DMS53 treated with DMSO at 0.1 percent for 48 hours (cell line): Measurements from ENCODE around the gene SHC2.
"Not testable (repeated sequence)": the region's sequence is repeated elsewhere in the genome, so short reads cannot be mapped to it uniquely, and the experiment has no call there.

Experiments
- DNase-seq: peaks from one replicate; lab custom pipeline; 2025; ENCODE audit not compliant: unreplicated experiment; lab: John Stamatoyannopoulos, UW

The SHC2 gene

DNA sequence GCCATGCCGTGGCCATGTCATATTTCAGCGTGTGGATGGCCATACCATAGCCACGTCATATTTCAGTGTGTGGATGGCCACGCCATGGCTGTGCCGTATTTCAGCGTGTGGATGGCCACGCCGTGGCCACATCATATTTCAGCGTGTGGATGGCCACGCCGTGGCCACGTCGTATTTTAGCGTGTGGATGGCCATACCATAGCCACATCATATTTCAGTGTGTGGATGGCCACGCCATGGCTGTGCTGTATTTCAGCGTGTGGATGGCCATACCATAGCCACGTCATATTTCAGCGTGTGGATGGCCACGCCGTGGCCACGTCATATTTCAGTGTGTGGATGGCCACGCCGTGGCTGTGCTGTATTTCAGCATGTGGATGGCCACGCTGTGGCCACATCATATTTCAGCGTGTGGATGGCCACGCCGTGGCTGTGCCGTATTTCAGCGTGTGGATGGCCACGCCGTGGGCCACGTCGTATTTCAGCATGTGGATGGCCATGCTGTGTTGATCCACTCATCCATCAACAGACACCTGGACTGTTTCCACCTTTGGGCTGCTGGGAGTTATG, 9.8 kb downstream of the SHC2 start:
- not testable (repeated sequence) for DNase-seq

DNA sequence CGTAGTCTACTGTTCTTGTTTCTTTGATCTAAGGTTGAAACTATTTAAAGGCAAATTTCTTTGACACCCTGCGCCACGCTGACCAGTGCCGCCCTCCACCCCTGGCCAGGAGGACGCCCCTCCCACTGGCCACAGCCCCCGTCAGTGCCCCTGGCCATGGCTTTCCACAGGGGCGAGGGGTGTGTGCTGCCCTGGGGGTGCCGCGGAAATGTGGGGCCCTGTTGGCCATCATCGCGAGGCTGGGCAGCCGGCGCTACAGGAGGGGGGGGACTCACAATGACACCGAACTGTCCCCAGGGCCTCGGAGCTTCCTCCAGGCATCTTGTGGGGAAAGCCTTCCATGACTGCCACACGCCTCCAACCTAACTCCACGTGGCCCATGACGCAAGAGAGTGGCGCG, 10.9 kb downstream of the SHC2 start:
- no peak for DNase-seq

DNA sequence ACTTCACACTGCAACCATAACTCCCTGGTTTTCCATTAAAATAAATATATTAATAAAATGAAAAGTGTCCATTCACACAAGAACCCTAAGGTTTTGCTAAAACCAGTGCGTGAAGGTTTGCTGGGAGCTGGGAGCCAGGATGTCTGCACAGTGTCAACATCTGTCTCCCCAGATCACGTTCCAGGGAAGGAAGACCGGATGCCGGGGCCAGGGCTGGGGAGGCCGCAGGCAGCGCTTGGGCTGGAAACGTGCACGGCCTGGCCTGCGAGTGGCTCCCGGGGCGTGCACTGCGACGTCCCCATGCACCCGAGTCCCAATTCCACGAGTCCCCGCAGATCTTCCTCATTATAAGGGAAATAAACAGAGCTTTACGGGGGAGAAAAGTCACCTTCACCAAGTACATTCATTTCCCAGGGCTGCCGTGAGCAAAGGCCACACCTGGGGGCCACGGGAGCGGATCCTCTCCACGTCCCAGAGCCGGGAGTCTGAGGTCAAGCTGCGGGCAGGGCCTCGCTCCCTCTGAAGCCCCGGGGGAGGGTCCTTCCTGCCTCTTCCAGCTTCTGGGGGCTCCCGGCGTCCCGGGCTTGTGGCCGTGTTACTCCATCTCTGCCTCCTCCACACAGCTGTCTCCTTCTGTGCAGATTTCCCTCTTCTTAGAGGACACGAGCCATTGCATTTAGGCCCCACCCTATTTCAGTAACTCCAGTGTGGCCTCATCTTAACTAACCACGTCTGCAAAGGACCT, 12.8 kb downstream of the SHC2 start:
- DNase-seq: no peak

DNA sequence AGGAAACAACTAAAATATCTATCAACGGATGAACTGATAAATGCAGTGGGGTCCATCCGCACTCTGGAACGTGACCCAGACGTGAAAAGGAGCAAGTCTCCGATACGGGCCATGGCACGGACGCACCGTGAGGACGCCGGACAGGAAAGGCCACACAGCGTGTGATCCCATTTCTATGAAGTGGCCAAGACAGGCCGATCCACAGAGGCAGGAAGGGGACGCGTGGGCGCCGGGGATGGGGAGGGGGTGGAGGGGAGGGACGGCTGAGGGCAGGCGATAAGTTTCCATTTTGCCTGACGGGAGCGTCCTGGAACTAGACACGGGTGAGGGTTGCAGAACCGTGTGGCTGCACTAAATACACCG, 13.8 kb downstream of the SHC2 start:
- no peak for DNase-seq

DNA sequence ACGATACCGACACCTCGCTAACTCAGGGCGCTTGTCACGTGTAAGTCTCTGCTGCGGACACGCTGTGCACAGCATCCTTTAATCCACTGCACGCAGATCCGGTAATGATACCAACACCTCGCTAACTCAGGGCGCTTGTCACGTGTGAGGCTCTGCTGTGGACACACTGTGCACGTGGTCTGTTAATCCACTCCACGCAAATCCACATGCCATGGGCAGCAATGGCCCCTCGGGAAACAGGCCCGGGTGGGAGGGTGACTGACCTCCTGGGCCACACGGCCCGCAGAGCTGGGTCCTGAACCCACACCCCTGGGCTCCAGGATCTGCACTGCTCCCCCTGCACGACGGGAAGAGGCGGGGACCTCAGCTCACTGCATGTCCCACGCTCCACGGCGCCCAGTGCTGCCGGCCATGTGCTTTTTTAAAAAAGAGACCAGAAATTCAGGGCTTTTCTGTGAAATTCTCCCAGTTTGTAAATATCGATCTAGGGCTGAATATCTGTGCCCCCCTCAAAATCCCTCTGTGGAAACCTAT, 16.1 kb downstream of the SHC2 start:
- DNase-seq: no peak

DNA sequence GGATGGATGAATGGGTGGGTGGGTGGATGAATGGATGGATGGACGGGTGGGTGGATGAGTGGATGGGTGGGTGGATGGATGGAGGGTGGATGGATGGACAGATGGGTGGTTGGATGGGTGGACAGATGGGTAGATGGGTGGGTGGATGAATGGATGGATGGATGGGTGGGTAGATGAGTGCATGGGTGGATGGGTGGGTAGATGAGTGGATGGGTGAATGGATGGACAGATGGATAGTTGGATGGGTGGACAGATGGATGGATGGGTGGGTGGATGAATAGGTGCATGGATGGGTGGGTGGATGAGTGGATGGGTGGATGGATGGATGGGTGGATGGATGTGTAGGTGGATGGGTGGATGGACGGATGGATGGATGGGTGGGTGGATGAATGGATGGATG, 17.8 kb downstream of the SHC2 start:
- DNase-seq: no peak

DNA sequence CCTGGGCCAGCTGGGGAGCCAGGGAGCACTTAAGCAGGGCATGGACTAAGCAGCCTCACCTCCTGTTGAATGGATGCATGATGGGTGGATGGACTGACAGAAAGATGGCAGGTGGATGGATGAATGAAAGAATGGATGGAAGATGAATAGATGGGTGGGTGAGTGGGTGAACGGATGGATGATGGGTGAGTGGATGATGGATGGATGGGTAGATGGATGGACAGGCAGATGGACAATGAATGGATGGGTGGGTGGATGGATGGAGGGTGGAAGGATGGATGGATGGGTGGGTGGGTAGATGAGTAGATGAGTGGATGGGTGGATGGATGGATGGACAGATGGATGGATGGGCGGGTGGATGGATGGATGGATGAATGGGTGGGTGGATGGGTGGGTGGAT, 18.7 kb downstream of the SHC2 start:
- DNase-seq: no peak

DNA sequence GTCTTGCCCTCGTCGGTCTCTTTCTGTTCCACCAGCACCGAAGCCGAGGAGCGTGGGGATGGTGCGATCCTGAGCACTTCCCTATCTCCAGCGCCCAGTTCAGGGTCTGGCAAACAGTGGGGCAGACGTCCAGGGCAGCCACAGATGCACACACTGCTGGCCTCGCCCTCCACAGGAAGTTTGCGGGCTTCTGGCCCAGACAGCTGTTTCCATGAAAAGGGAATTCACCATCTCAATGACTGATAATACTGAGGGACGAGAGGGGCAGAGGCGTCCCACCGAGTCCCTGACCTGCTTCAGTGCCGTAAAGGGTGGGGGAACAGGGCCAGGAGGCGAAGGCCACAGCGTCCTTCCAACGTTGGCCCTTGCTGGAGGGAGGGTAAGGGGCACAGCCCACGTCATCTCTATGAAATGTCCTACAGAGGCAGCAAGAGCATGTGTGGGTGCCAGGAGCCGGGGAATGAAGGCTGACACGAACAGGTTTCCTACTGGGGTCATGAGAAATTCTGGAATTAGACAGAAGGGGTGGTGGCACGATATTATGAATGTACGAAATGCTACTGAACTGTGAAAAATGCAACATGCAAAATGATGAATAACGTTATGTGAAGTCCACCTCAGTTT, 19.5 kb downstream of the SHC2 start:
- no peak for DNase-seq

DNA sequence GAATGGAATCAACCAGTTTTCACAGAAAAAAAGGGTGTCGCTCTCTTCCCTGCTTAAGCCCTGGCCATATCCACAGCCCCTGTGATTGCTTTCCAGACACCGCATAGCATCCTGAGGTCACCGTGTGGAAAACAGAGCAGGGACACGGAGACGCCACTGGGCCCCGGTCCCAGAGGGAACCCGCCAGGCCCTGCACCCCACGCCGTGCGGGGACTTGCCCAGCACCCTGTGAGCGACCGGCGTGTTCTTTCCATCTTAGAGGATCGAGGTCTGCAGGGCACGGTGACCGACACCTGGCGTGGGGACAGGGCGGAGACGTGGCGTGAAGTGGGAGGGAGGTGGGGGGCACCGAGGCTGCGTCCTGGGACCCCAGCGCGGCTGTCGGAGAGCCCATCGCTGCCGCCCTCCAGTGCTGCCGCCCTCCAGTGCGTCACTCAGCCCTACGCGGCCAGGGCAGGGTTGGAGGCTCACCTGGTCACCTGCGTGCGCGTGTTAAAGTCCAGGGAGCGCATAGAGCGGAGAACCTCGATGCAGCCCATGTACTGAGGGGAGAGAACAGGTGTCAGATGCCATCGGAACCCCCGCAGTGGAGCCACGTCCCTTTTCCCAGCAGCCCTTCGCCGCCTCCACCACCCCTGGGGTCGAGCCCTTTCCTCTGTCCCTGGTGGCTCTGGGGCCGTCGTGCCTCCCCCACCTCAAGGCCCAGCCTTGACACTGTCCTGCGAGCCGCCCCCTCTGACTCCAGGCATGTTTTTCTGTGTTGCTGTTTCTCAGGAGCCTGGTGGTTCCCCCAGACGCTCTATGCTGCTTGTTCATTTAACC, 20.2 kb downstream of the SHC2 start:
- no peak for DNase-seq

DNA sequence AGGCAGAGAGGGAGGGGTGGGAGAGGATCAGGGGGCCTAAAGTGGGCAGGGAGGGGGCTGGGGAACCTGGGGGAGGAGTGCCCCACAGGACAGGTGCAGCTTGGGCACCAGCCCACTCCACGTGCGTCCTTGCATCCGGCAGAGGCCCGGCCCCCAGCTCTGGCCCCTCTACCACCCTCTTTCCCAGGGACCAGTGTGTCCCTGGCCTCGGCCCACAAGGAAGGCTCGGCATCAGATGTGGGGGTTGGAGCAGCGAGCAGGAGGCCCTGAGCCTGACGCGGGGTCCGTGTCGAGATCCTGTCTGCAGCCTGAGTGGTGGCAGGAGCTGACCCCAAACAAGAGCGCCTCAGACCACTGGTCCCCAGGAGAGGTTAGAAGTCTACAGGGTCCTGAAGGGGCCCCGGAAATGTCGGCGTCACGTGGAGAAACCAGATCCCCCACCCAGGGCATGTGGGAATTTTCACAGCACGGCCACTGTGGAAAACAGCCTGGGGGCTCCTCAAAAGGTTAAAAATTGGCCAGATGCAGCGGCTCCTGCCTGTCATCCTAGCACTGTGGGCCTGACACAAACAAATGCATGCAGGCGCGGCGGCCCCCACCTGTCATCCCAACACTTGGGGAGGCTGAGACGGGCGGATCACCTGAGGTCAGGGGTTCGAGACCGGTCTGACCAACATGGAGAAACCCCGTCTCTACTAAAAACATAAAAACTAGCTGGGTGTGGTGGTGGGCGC, 21.5 kb downstream of the SHC2 start:
- DNase-seq: no peak

DNA sequence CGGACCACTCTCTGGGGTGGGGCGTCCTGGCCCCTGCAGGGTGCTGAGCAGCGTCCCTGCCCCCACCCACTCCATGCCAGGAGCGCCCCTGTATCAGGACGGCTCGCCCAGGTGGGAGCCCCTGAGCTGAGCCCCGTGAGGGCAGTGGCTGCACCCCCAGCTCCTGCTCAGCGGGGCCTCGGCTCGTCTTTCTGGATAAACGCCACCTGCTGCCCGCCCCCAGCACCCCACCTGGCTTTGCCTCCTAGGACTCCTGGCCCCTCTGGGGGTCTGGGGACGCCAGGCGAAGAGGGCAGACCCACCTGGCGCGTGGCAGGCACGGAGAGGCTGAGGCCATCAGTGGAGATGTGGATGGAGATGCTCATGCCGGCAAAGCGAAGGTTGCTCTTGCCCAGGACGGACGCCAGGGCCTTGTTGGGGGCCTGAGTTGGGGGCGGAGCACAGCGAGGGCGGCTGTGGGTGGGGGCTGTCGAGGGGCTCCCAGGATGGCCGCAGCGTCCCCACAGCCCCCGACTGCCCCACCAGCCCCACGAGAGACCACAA, 22.3 kb downstream of the SHC2 start:
- no peak for DNase-seq

DNA sequence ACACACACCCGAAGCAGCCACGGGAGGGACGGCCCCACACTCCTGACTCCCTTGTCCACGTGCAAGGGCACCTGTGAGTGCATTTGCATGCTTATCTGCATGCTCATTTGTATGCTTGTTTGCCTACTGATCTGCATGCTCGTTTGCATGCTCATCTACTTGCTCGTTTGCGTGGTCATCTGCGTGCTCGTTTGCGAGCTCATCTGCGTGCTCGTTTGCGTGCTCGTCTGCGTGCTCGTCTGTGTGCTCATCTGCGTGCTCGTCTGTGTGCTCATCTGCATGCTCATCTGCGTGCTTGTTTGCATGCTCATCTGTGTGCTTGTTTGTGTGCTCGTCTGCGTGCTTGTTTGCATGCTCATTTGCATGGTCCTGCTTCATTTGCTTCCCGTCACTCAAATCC, 23.8 kb downstream of the SHC2 start:
- no peak for DNase-seq

DNA sequence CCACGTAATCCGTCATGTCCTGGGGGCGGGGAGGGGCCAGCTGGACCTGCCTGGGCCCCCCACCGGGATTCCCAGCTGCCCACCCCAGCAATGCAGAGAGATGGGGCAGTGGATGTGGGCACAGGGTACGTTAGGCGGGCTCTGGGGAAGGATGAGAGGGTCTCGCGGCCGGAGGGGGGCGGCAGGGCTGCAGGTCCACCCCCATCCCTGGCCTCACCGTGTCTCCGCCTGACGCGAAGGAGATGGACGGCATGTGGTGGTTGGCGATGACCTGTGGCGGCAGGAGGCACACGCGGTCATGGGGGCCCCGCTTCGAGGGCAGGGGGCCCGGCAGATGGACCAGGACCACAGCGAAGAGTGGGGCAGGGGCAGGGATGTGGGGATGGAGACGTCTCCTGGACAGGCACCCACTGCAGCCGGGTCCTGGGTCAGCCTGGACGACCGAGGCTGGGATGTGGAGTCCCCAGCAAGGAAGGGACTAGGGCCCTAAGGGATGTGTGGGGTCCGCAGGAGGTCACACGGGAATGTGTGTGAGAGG, 24.4 kb downstream of the SHC2 start:
- no peak for DNase-seq

DNA sequence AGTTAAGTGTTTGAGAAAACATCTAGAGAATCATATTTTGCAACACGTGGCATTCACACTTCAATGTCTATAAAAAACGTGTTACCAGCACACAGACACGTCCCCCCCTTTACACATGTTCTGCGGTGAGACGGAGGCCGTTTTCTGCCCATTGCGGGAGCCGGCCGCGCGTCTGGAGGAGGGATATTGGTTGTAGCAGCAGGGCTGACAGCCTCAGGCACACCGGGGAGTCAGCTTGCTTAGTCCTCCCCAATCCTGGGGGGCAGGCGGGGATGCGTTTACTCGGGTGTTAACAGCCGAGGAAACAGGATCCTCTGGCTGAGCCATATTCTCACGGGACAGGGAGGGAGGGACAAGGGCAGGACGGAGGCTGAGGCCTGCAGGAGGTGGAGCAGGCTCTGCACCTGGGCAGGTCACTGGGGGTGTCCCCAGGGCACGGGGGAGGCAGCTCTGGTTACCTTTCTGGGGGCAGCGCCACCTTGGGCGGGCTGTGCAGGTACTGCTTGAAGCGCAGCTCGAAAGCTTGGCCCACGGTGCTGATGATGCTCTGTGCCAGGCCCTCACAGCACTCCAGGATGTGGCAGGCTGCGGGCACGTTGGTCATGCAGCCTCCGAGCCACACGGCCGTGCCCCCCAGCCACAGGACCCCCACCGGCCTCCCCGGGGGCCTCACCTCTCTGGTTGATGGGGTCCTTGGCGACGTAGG, 25.0 kb downstream of the SHC2 start:
- DNase-seq: no peak

DNA sequence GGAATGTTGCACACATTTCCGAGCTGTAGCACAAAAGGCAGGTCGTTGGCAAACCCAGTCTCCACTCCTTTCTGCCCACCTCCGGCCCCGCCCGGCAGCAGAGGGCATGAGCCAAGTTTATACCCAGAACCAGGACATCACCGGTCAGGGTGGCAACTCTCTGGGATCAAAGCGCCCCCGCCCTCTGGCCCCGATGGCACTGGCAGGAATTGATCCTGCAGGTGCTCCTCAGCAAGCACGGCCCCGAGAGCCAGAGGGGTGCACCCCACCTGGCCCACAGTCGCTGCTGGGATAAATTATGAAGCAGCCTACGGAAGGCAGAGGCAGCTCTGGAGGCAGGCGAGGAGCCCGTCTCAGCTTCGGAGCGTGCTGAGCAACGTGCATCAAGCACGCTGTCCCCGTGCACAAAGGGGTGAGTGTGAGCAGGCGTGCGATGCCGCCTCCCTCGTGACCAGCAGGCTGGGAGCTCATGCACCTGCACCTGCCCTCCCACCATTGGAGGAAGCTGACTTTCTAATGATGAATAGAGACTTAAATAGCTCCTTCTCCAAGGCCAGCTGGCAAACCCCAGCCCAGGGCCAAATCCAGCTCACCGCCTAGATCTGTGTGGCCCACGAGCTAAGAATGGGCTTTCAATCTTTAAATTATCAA, 25.7 kb downstream of the SHC2 start:
- no peak for DNase-seq

DNA sequence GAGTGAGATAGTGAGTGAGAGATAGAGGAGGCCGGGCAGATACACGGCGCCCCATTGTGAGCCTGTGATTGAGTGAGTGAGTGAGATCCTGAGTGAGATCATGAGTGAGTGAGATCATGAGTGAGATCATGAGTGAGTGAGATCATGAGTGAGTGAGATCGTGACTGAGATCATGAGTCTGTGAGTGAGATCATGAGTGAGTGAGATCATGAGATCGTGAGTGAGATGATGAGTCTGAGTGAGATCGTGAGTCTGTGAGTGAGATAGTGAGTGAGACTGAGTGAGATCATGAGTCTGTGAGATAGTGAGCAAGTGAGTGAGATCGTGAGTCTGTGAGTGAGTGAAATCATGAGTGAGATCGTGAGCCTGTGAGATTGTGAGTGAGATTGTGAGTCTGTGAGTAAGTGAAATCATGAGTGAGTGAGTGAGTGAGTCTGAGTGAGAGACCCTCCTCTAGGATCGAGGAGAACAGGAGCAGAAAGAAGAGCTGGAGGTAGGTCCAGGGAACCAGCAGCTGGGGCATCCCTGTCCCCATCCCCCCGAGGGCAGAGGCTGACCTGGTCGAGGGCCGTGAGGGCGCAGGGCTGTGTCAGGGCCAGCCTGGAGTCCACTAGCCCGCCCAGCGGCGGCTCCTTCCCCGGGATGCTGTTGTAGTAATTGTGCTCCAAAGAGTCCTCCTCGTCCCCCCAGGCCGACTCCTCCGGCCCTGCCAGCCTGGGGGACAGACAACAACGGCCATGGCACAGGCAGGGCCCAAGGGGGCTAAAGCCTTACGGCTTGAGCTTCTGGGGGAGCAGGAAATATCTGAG, 26.5 kb downstream of the SHC2 start:
- no peak for DNase-seq

DNA sequence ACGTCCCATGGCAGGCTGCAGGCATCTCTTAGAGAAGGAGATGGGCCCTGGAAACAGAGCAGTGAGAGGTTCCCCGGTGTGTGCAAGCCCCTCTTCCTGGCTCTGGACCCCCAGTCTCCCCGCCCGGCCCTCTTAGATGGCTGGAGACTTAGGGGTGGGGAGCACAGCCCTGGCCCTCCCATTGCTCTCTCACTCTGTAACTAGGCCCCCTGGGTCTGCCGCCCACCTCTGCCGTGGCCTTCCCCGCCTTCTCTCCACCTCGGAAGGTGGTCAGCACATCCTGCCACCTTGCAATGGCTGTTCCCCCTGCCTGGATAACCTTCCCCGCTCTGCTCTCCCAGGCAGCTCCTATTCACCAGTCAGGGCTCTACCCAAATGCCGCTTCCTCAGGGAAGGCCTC, 30.1 kb downstream of the SHC2 start:
- no peak for DNase-seq

DNA sequence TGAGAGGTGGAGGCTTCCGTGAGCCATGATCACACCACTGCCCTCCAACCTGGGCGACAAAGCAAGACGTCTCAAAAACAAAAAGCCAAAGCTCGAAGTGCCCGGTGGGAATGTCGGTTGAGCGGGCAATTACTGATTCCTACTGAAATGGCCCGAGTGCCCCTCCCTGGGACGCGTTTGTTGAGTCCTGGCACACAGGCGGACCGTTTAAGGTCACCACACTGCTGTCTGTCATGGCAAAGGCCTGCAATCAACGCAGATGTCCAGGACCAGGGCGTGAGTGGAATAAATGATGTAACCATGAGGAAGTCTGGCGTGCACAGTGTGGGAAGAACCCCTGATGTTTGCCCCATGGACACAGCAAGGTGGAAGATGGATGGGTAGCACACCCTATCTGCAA, 32.7 kb downstream of the SHC2 start:
- no peak for DNase-seq
